GM19467 (cell line): ENCODE data around the gene TFE3.

ENCODE experiments used
- ATAC-seq: cut with Tn5 transposase; IDR thresholded peaks from one replicate; pipeline ENCODE4 v1.9.1; 2021; ENCODE audit warnings: mild to moderate bottlenecking, moderate library complexity; ENCODE audit not compliant: unreplicated experiment

TFE3 gene

GRCh38 chrX:49043220-49043986 is at the start of gene TFE3:
Gene TFE3, minus strand, starts transcription at chrX:49043357. Its CDS starts 131 bp downstream, at chrX:49043226.
- peak; percentile 90 for ATAC-seq

DNA sequence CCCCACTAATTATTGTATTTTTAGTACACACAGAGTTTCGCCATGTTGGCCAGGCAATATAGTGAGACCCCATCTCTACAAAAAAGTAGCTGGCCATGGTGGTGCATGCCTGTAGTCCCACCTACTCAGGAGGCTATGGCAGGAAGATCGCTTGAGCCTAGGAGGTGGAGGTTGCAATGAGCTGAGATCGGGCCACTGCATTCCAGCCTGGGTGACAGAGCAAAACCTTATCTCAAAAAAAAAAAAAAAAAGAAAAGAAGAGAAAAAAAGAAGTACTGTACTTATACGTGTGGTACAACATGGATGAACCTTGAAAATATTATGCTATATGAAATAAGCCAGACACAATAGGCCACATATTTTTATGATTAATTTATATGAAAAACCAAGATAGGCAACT is 46.4 kb upstream of the TFE3 start:
- no peak for ATAC-seq

- no peak for ATAC-seq
Observed at GRCh38 chrX:49082271-49082871, 39.2 kb upstream of the TFE3 start.

GRCh38 chrX:49079489-49080428 is 36.6 kb upstream of the TFE3 start, which contains the start of gene WDR45:
Gene WDR45, minus strand, starts transcription at chrX:49079887. Its CDS starts 1,792 bp downstream, at chrX:49078095.
- ATAC-seq = no peak

DNA sequence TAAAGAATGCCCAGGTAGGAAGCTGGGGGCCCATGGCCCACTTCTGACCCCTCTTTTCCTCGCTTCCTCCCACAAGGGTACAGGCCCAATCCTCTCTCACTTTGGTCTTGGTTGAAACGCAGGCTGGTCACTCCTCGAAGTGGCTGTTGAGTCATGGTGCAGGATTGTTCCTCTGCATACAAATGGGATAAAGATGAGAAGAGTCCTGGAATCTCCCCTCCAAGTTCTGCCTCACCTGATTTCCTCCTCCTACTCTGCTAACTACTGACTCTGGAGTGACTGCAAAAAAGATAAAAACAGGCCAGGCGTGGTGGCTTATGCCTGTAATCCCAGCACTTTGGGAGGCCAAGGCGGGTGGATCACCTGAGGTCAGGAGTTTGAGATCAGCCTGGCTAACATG is 34.8 kb upstream of the TFE3 start:
- no peak for ATAC-seq

GRCh38 chrX:49075347-49075746 is 32.2 kb upstream of the TFE3 start:
- no peak for ATAC-seq

DNA sequence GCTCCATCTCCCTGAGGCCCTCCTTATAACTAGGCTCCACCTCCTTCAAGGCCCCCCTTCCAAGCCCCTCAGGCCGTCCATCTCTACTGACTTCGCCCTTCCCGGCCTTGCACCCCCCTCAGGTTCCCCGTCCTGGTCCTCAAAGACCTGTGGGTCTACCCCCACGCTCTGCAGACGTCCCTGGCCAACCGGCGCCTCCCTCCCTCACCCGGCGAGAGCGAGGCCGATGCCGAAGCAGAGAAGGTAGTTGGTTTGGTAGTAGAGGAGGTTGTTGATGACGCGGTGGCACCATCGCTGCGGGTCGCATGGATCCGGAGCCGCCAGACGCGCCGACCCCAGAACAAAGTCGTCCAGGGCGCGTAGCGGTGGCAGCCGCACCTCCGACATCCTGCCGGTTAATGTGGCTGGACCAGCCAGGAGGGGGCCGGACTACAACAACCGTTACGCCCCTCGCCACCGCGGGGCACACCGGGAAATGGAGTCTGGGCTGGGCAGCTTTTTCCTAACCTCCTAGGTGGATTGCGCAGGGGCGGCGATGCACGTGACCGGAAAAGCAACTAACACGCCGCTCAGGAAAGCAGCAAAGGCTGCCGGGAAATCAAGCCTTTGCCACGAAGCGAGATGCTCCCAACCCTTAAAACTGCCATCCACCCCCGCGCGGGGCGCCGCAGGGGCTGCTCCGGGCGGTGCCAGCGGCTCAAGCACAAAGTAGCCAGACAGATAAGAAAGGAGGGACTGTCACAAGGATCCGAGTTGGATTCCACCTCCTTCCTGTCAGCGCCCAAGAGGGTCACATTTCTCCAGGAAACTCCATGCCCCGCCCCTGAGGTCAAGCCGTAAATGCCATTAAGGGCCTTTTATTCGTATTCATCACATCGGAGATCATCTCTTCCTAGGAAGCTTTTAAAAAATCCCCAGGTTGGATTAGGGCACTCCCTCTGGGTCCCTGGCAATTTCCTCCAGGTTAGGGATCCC is 30.7 kb upstream of the TFE3 start, which contains the start of gene PRAF2:
Gene PRAF2, minus strand, starts transcription at position 402 of the 975 bp plus-strand sequence. Its CDS starts 15 bp downstream, at position 387.
- peak; percentile 63 for ATAC-seq

GRCh38 chrX:49072712-49073095 is 29.5 kb upstream of the TFE3 start:
- no peak for ATAC-seq

DNA sequence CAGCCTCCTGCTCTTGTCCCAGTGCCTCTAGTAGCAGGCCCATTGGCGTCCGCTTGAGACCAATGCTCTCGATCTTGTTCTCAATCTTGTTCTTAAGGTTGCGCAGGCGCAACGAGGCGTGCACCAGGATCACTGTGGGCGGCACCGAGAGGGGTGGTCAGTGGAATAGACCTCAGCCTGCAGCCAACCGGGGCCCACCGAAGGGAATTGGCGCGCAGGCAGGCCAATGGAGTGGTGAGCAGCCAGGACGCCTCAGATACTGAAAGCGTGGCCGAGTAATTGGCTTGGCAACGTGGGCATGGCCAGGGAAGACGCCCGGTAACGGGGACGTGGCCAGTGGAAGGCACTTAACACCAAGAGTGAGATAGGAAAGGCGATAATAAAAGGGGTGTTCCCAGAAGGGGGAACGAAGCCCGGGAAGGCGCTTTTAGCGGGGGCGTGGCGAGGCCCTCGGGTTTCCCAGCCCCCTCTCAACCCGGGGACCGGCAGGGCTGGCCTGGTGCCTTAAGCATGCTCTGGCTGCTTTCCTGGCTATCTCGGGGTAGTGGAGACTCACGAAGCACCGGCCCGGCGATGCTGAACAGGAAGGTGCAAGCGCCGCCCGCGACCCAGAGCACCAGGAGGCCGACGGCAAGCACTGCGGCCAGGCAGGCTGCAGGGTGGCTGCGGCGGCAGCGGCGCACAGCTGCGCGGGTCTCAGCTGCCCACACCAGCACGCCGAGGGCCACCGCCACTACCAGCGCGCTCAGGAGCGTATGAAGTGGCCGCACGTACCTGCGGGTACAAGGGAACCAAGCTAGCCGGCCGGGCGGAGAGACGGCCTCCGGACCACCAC is 28.9 kb upstream of the TFE3 start:
- ATAC-seq = no peak

DNA sequence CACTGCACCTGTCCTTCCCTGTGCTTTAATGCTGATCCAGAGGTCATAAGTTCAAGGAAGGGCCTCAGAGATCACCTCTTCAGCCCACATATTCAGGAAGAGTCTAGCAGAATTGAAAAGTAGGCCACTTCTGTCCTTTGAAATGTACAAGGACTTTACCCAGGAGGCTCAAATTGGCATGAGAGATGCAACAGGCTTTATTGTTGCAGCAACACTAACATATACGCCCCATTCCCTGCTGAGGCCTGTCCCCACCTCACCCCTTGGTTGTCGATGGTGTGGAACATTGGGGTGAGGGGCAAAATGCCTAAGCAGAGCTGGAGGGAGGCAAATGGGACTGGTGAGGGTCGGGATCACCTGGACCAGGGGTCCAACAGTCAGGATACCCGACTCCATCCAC is 27.8 kb upstream of the TFE3 start:
- no peak for ATAC-seq

GRCh38 chrX:49069038-49069437 is 25.9 kb upstream of the TFE3 start:
- ATAC-seq = no peak

DNA sequence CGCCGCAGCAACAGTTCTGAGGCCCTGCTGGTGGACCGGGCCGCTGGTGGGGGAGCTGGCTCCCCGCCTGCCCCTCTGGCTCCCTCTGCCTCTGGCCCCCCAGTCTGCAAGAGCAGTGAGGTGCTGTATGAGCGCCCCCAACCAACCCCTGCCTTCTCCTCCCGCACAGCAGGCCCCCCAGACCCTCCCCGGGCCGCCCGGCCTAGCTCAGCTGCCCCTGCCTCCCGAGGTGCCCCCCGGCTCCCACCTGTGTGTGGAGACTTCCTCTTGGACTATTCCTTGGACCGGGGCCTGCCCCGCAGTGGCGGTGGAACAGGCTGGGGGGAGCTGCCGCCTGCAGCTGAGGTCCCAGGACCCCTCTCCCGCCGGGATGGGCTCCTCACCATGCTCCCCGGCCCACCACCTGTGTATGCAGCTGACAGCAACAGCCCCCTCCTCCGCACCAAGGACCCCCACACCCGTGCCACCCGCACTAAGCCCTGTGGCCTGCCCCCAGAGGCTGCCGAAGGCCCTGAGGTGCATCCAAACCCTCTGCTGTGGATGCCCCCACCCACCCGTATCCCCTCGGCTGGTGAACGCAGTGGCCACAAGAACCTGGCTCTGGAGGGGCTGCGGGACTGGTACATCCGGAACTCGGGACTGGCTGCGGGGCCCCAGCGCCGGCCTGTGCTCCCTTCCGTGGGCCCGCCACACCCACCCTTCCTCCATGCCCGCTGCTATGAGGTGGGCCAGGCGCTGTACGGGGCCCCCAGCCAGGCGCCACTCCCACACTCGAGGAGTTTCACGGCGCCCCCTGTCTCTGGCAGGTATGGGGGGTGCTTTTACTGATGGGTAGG is 24.3 kb upstream of the TFE3 start:
- ATAC-seq = no peak

GRCh38 chrX:49066690-49067089 is 23.5 kb upstream of the TFE3 start:
- no peak for ATAC-seq

GRCh38 chrX:49066278-49066677 is 23.1 kb upstream of the TFE3 start:
- ATAC-seq = no peak

- no peak for ATAC-seq
Observed at GRCh38 chrX:49064735-49065134, 21.6 kb upstream of the TFE3 start.

- ATAC-seq = no peak
Observed at GRCh38 chrX:49064303-49064702, 21.1 kb upstream of the TFE3 start.

- ATAC-seq = no peak
Observed at GRCh38 chrX:49063715-49064114, 20.6 kb upstream of the TFE3 start.

- no peak for ATAC-seq
Observed at GRCh38 chrX:49061916-49062315, 18.8 kb upstream of the TFE3 start.
